Measurements from ENCODE around the gene TCN2.

TCN2 gene

DNA sequence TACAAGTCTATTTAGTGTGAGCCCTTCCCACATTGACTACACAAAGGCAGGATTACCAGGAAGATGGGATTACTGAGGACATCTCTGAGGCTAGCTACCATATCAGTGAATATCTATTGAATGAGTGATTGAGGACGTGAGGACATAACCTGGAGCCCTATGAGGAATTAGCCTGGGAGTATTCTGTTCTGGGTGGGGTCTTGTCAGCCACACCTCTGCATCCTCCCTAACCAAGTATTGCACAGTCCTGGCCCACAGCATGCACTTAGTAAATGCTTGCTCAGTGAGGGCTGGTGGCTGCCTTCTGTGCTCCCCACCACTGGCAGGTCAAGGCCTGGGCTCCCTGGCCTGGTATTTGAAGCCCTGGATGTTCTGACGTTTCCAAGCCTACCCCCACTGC, 45.9 kb downstream of the TCN2 start:
- TF ChIP-seq SIN3A (IDR thresholded peaks at IDR 0.05; ENCODE audit: borderline replicate concordance, insufficient read depth, low read length) (no peak), FOXP2 (optimal IDR thresholded peaks at IDR 0.05; ENCODE audit: borderline replicate concordance, extremely low read depth, extremely low read length, insufficient read depth) (no peak), TAF1 (IDR thresholded peaks at IDR 0.05; ENCODE audit: borderline replicate concordance, insufficient read depth, low read length) (no peak), POLR2AphosphoS5 (IDR thresholded peaks at IDR 0.05; ENCODE audit: low read depth, low read length) (no peak)
- TF ChIP-seq, protein P1, sequence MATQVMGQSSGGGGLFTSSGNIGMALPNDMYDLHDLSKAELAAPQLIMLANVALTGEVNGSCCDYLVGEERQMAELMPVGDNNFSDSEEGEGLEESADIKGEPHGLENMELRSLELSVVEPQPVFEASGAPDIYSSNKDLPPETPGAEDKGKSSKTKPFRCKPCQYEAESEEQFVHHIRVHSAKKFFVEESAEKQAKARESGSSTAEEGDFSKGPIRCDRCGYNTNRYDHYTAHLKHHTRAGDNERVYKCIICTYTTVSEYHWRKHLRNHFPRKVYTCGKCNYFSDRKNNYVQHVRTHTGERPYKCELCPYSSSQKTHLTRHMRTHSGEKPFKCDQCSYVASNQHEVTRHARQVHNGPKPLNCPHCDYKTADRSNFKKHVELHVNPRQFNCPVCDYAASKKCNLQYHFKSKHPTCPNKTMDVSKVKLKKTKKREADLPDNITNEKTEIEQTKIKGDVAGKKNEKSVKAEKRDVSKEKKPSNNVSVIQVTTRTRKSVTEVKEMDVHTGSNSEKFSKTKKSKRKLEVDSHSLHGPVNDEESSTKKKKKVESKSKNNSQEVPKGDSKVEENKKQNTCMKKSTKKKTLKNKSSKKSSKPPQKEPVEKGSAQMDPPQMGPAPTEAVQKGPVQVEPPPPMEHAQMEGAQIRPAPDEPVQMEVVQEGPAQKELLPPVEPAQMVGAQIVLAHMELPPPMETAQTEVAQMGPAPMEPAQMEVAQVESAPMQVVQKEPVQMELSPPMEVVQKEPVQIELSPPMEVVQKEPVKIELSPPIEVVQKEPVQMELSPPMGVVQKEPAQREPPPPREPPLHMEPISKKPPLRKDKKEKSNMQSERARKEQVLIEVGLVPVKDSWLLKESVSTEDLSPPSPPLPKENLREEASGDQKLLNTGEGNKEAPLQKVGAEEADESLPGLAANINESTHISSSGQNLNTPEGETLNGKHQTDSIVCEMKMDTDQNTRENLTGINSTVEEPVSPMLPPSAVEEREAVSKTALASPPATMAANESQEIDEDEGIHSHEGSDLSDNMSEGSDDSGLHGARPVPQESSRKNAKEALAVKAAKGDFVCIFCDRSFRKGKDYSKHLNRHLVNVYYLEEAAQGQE (IDR thresholded peaks at IDR 0.05; ENCODE audit: insufficient read depth in 1 of 2, low read depth in 2 of 2, low read length in 2 of 2): no peak

DNA sequence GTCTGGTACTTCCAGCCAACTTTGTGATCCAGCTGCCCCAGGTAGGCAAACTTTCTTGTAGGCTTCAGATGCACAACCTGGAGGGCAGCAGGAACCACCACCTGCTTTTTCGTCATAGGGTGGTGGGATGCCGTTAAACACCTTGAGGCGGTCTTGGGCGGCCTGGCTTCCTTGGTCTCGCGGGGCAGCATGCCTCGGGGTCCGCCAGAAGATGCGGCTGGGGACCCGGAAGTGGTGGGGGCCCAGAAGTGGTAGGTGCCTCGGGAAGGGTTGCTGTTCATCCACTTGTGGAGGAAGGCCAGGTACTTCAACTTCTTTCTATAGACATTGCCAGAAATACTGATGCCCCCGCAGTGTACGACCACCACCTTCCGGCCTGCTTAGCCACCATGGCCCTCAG, 47.4 kb downstream of the TCN2 start:
- TF ChIP-seq POLR2AphosphoS5 (IDR thresholded peaks at IDR 0.05; ENCODE audit: low read depth, low read length) (no peak), FOXP2 (optimal IDR thresholded peaks at IDR 0.05; ENCODE audit: borderline replicate concordance, extremely low read depth, extremely low read length, insufficient read depth) (no peak), TAF1 (IDR thresholded peaks at IDR 0.05; ENCODE audit: borderline replicate concordance, insufficient read depth, low read length) (no peak), SIN3A (IDR thresholded peaks at IDR 0.05; ENCODE audit: borderline replicate concordance, insufficient read depth, low read length) (no peak)
- TF ChIP-seq, protein P1 (IDR thresholded peaks at IDR 0.05; ENCODE audit: insufficient read depth in 1 of 2, low read depth in 2 of 2, low read length in 2 of 2): no peak

DNA sequence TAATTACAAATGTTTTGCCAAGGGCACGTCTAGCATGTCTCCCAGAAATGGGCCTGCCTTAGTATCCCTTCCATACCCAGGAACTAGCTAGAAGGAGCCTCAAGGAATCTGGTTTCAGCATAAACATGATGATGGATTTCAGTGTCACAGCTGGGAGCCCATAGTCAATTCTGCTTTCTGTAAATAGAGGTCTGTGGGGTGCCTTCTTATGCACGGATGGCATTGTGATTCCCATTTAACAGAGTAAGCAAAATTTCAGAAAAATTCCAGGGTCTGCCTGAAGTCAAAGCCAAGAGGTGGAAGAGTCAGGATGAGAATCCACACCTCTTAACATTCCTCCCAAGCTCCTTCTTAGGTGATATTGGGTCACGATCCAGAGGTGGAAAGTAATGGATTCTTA, 48.6 kb downstream of the TCN2 start:
- TF ChIP-seq TAF1 (IDR thresholded peaks at IDR 0.05; ENCODE audit: borderline replicate concordance, insufficient read depth, low read length): no peak
- TF ChIP-seq, protein P1 (IDR thresholded peaks at IDR 0.05; ENCODE audit: insufficient read depth in 1 of 2, low read depth in 2 of 2, low read length in 2 of 2): no peak

DNA sequence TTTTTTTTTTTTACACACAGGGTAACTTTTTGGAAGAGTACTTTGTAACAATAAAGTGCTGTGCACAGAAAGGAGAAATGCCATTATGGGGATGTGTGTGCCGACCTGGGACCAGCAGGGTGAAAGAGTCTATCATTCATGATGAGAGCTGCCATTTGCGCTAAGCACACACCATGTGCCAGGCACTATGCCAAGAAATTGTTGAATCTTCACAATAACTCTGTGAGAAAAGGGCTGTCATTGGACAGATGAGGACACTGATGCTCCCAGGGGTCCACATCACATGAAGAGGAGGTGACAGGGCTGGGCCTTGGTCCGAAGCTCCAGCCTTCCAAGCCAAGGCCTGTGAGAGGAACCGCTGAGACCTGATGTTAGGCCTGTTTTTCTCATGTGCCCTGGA, 55.1 kb downstream of the TCN2 start:
- TF ChIP-seq FOXP2 (optimal IDR thresholded peaks at IDR 0.05; ENCODE audit: borderline replicate concordance, extremely low read depth, extremely low read length, insufficient read depth): no peak
- TF ChIP-seq SIN3A (IDR thresholded peaks at IDR 0.05; ENCODE audit: borderline replicate concordance, insufficient read depth, low read length): no peak
- TF ChIP-seq TAF1 (IDR thresholded peaks at IDR 0.05; ENCODE audit: borderline replicate concordance, insufficient read depth, low read length): no peak
- TF ChIP-seq, protein P1 (IDR thresholded peaks at IDR 0.05; ENCODE audit: insufficient read depth in 1 of 2, low read depth in 2 of 2, low read length in 2 of 2): no peak
- no peak for TF ChIP-seq POLR2AphosphoS5 (IDR thresholded peaks at IDR 0.05; ENCODE audit: low read depth, low read length)

DNA sequence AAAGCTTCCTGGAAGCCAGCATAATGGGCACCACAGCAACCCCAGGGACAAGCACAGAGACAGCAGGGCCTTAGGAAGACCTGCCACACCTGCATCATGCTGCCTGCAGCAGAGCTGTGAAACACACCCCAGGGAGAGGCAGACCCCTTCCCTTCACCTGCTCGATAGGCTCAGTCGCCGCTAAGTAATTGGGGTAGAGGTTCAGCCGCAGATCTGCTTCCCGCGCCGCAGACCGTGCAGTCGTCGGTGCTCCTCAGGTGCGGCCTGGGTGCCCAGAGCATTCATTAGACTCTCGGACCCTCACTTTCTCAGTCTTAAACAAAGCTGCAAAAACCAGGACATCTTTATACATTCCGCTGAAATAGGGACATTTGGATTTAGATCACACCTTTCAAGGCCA, 57.8 kb downstream of the TCN2 start:
- TF ChIP-seq TAF1 (IDR thresholded peaks at IDR 0.05; ENCODE audit: borderline replicate concordance, insufficient read depth, low read length): no peak
- TF ChIP-seq POLR2AphosphoS5 (IDR thresholded peaks at IDR 0.05; ENCODE audit: low read depth, low read length): no peak
- TF ChIP-seq FOXP2 (optimal IDR thresholded peaks at IDR 0.05; ENCODE audit: borderline replicate concordance, extremely low read depth, extremely low read length, insufficient read depth): no peak
- TF ChIP-seq, protein P1 (IDR thresholded peaks at IDR 0.05; ENCODE audit: insufficient read depth in 1 of 2, low read depth in 2 of 2, low read length in 2 of 2): no peak
- no peak for TF ChIP-seq SIN3A (IDR thresholded peaks at IDR 0.05; ENCODE audit: borderline replicate concordance, insufficient read depth, low read length)
